K562 (cell line): ENCODE results near the gene LIG3. TPM values are rescaled to one million over a fixed set of nuclear protein-coding genes. Genes with fewer than 3 reads are reported as not detected.

ENCODE experiments used
- AFF4 ChIP-seq: sonication (generic); formaldehyde crosslinking; IDR thresholded peaks from 2 replicates; pipeline ENCODE4 v1.8.0; 2023; ENCODE audit warnings: mild to moderate bottlenecking, missing genetic modification reagents
- CC2D1A ChIP-seq: fragments of 450-650 bp; IDR thresholded peaks from 2 replicates; pipeline ENCODE4 v1.6.1; 2017; ENCODE audit warnings: mild to moderate bottlenecking
- CXXC5 ChIP-seq: fragments of 250-450 bp; sonication (Bioruptor Pico); IDR thresholded peaks from 2 replicates; pipeline ENCODE4 v1.8.0; 2022; ENCODE audit warnings: inconsistent platforms, mild to moderate bottlenecking, moderate library complexity
- FOXP1 ChIP-seq: sonication (generic); formaldehyde crosslinking; IDR thresholded peaks from 2 replicates; pipeline ENCODE4 v1.8.0; 2022; ENCODE audit warnings: mild to moderate bottlenecking, missing genetic modification reagents
- GTF2E2 ChIP-seq: fragments of 200-800 bp; sonication (Bioruptor generic); IDR thresholded peaks from 2 replicates; pipeline ENCODE4 v1.6.1; 2016; ENCODE audit warnings: missing genetic modification characterization, missing compliant biosample characterization
- KLF13 ChIP-seq: fragments of 450-650 bp; IDR thresholded peaks from 2 replicates; pipeline ENCODE4 v1.6.1; 2016; ENCODE audit warnings: missing genetic modification characterization, low read depth, mild to moderate bottlenecking, missing compliant biosample characterization, moderate library complexity, borderline replicate concordance
- MAZ ChIP-seq, 2 experiments: fragments of 450-650 bp in 1 of 2; sonication (generic) in 1 of 2; formaldehyde crosslinking; IDR thresholded peaks in 1 of 2; conservative IDR thresholded peaks in 1 of 2; 2 replicates each; pipeline versions ENCODE4 v1.4.0 to v1.5.0; 2020; ENCODE audit warnings: mild to moderate bottlenecking in 1 of 2, missing genetic modification reagents in 1 of 2
- MTF1 ChIP-seq: fragments of 250-450 bp; sonication (Bioruptor Pico); IDR thresholded peaks from 2 replicates; pipeline ENCODE4 v1.9.0; 2021; ENCODE audit warnings: moderate library complexity, mild to moderate bottlenecking, inconsistent platforms, borderline replicate concordance
- NCOA1 ChIP-seq: fragments of 450-650 bp; IDR thresholded peaks from 2 replicates; pipeline ENCODE4 v1.6.1; 2016; ENCODE audit warnings: low read depth
- RAD21 ChIP-seq, 2 experiments: fragments of 250-450 bp in 1 of 2; fragments of 450-650 bp in 1 of 2; sonication (Bioruptor Pico) in 1 of 2; formaldehyde crosslinking in 1 of 2; IDR thresholded peaks in 1 of 2; conservative IDR thresholded peaks in 1 of 2; 2 replicates each; pipeline versions ENCODE4 v1.4.0 to v1.8.0; 2020 to 2022; ENCODE audit warnings: mild to moderate bottlenecking in 2 of 2, moderate library complexity in 1 of 2
- RBM14 ChIP-seq: fragments of 200-400 bp; formaldehyde crosslinking; IDR thresholded peaks from 2 replicates; pipeline ENCODE4 v1.6.1; 2018; ENCODE audit warnings: low read depth, mild to moderate bottlenecking, low read length, moderate library complexity, borderline replicate concordance; ENCODE audit not compliant: insufficient read depth
- RREB1 ChIP-seq: fragments of 250-450 bp; sonication (Bioruptor Pico); IDR thresholded peaks from 2 replicates; pipeline ENCODE4 v1.4.0; 2020
- RUNX1 ChIP-seq: sonication (generic); IDR thresholded peaks from 2 replicates; pipeline ENCODE4 v1.6.1; 2016; ENCODE audit warnings: antibody characterized with exemption, low read depth
- SP1 ChIP-seq: sonication (generic); formaldehyde crosslinking; IDR thresholded peaks from 2 replicates; pipeline ENCODE4 v1.8.1; 2022; ENCODE audit warnings: mild to moderate bottlenecking, missing genetic modification reagents
- THRB ChIP-seq: fragments of 450-650 bp; formaldehyde crosslinking; conservative IDR thresholded peaks from 2 replicates; pipeline ENCODE4 v1.4.0; 2022; ENCODE audit warnings: mild to moderate bottlenecking, missing genetic modification characterization
- ZNF232 ChIP-seq: sonication (generic); formaldehyde crosslinking; IDR thresholded peaks from 2 replicates; pipeline ENCODE4 v1.8.0; 2022; ENCODE audit warnings: mild to moderate bottlenecking, missing genetic modification reagents
- polyA plus RNA-seq, 8 experiments: library from polyadenylated mRNA; depleted of rRNA in 4 of 8; stranded (reverse) in 5 of 8; unstranded in 3 of 8; fragments of >200 nt; fragmentation: Nextera tagmentation in 2 of 8; fragmentation: Illumina TruSeq in 1 of 8; extraction: Ambion mirVana in 2 of 8; extraction: Trizol in 1 of 8; gene quantifications; 2 replicates each; pipeline versions ENCODE4 v1.2.1 to v1.2.3, GENCODE V29; 2011 to 2014; ENCODE audit warnings: inconsistent platforms in 1 of 8, missing spikeins in 1 of 8
- total RNA-seq, 7 experiments: library from RNA; depleted of rRNA in 6 of 7; stranded (reverse); fragments of >200 nt in 6 of 7; fragmentation: Illumina TruSeq in 2 of 7; extraction: Trizol in 2 of 7; gene quantifications; 2 replicates each; pipeline versions ENCODE4 v1.2.1 to v1.2.3, GENCODE V29; 2011 to 2021; ENCODE audit warnings: low replicate concordance in 1 of 7

Gene LIG3
- total and polyA plus RNA-seq, 9 of the 15 experiments (the other 6 are each of a cell fraction or from before 2014, with no cell fraction given), result 7.6 to 75.0 (median 43.0) TPM

- no peak for TF ChIP-seq RREB1 (CRISPR knock-in tag)
- TF ChIP-seq GTF2E2 (tag), result no peak
- TF ChIP-seq CXXC5 (CRISPR knock-in tag), result peak; percentile 76
- no peak for TF ChIP-seq MAZ (CRISPR knock-in tag; conservative IDR thresholded peaks at IDR 0.05 in 1 of 2, IDR thresholded peaks at IDR 0.05 in 1 of 2)
- no peak for TF ChIP-seq THRB
- no peak for TF ChIP-seq AFF4
- TF ChIP-seq RAD21 (CRISPR knock-in tag; conservative IDR thresholded peaks at IDR 0.05 in 1 of 2, IDR thresholded peaks at IDR 0.05 in 1 of 2), result no peak
- no peak for TF ChIP-seq MTF1
- 0 out of 2 replicates have a peak, but pooled peaks have one; percentile 5 for TF ChIP-seq SP1 (CRISPR knock-in tag)
- no peak for TF ChIP-seq ZNF232 (CRISPR knock-in tag)
- 0 out of 2 replicates have a peak, but pooled peaks have one; percentile 15 for TF ChIP-seq KLF13 (tag)
- TF ChIP-seq RUNX1, result no peak
- TF ChIP-seq NCOA1, result peak; percentile 80; the same call in 1 of the 2 replicates
- TF ChIP-seq CC2D1A, result peak; percentile 17; the same call in 1 of the 2 replicates
- no peak for TF ChIP-seq FOXP1 (CRISPR knock-in tag)
- no peak for TF ChIP-seq RBM14
Measured at GRCh38 chr17:34981538-34982241, 1.4 kb downstream of the LIG3 start (continued).
